Adipose tissue (tissue), 3 donors: ENCODE measurements around the gene ZNF467. TPM values are rescaled to one million over a fixed set of nuclear protein-coding genes. Genes with fewer than 3 reads are reported as not detected.

Source experiments
- H3K27ac ChIP-seq: one replicate; pipeline ENCODE4 v1.5.1; 2013; ENCODE audit warnings: low read depth, low read length
- WGBS, 3 donors: extraction: QIAGEN DNeasy Blood & Tissue Kit; methylation state at CpG; one replicate each; pipeline ENCODE4 v1.1.7; 2013; 5-methylcytosine and 5-hydroxymethylcytosine counted together
- polyA plus RNA-seq, 3 donors: library from polyadenylated mRNA; stranded (reverse); fragments of 200-250 nt; gene quantifications; one replicate each; pipeline ENCODE4 v1.2.3, GENCODE V29; 2013
- donor health status: healthy with polysubstance abuse.
- donor health status: Bipolar disorder and iron deficiency.
- donor health status: healthy.

ZNF467 gene
- polyA plus RNA-seq, 3 donors: 6.2 to 17.1 (median 16.9) TPM

GRCh38 chr7:149791411-149792219, 18.2 kb upstream of the ZNF467 start:
- H3K27ac ChIP-seq: no peak overlapping the region
- WGBS, 3 donors: 92 to 95% (median 92%) methylated on average over 21 of the region's 21 CpGs

- WGBS, 3 donors: 90 to 94% (median 91%) methylated on average over 13 to 14 of the region's 14 CpGs
These were observed 17.5 kb upstream of the ZNF467 start for GRCh38 chr7:149790754-149791360.

GRCh38 chr7:149790146-149790548, 16.8 kb upstream of the ZNF467 start:
- WGBS, 3 donors: 9 to 15% (median 9%) methylated on average over 28 to 56 of the region's 56 CpGs
- H3K27ac ChIP-seq: no peak overlapping the region

More at GRCh38 chr7:149790754-149791360, 17.5 kb upstream of the ZNF467 start:
- H3K27ac ChIP-seq: no peak overlapping the region

- no peak overlapping the region for H3K27ac ChIP-seq
- 86 to 92% (median 87%) methylated on average over 15 to 19 of the region's 19 CpGs for WGBS, 3 donors
These were observed 15.7 kb upstream of the ZNF467 start for GRCh38 chr7:149789101-149789500.

GRCh38 chr7:149788300-149788851, 15.0 kb upstream of the ZNF467 start:
- no peak overlapping the region for H3K27ac ChIP-seq
- 56 to 70% (median 60%) methylated on average over 11 of the region's 11 CpGs for WGBS, 3 donors

- H3K27ac ChIP-seq: no peak overlapping the region
- WGBS, 3 donors: 22 to 55% (median 50%) methylated on average over 35 of the region's 35 CpGs
These were observed 14.3 kb upstream of the ZNF467 start for GRCh38 chr7:149787428-149788299.

GRCh38 chr7:149785983-149786382, 12.6 kb upstream of the ZNF467 start:
- no peak overlapping the region for H3K27ac ChIP-seq
- WGBS, 3 donors: 84 to 95% (median 92%) methylated on average over 9 of the region's 9 CpGs

GRCh38 chr7:149785402-149785801, 12.0 kb upstream of the ZNF467 start:
- no peak overlapping the region for H3K27ac ChIP-seq
- WGBS, 3 donors: 88 to 93% (median 93%) methylated on average over 15 of the region's 15 CpGs

GRCh38 chr7:149784251-149784608, 10.8 kb upstream of the ZNF467 start:
- 83 to 90% (median 89%) methylated on average over 5 of the region's 5 CpGs for WGBS, 3 donors
- H3K27ac ChIP-seq: no peak overlapping the region

- WGBS, 3 donors: 67 to 72% (median 70%) methylated on average over 22 of the region's 22 CpGs
- H3K27ac ChIP-seq: no peak overlapping the region
These were observed 10.2 kb upstream of the ZNF467 start for GRCh38 chr7:149783386-149784250.

GRCh38 chr7:149782682-149783345, 9.4 kb upstream of the ZNF467 start:
- H3K27ac ChIP-seq: no peak overlapping the region
- WGBS, 3 donors: 57 to 81% (median 62%) methylated on average over 18 of the region's 18 CpGs

GRCh38 chr7:149781921-149782320, 8.5 kb upstream of the ZNF467 start:
- 91 to 95% (median 93%) methylated on average over 11 to 13 of the region's 13 CpGs for WGBS, 3 donors
- no peak overlapping the region for H3K27ac ChIP-seq

GRCh38 chr7:149780636-149781419, 7.4 kb upstream of the ZNF467 start:
- 72 to 83% (median 79%) methylated on average over 16 of the region's 16 CpGs for WGBS, 3 donors
- H3K27ac ChIP-seq: no peak overlapping the region

GRCh38 chr7:149780056-149780455, 6.7 kb upstream of the ZNF467 start:
- 95 to 96% (median 95%) methylated on average over 16 to 17 of the region's 17 CpGs for WGBS, 3 donors
- no peak overlapping the region for H3K27ac ChIP-seq

GRCh38 chr7:149779502-149779805, 6.1 kb upstream of the ZNF467 start:
- no peak overlapping the region for H3K27ac ChIP-seq
- 85 to 94% (median 88%) methylated on average over 4 of the region's 4 CpGs for WGBS, 3 donors

- no peak overlapping the region for H3K27ac ChIP-seq
- 80 to 88% (median 81%) methylated on average over 11 of the region's 11 CpGs for WGBS, 3 donors
These were observed 5.5 kb upstream of the ZNF467 start for GRCh38 chr7:149778696-149779501.
